ENCODE results near the gene TMEM175.

- TF ChIP-seq POLR2AphosphoS5 (IDR thresholded peaks at IDR 0.05; ENCODE audit: low read depth, low read length) (no peak), POLR2A (IDR thresholded peaks at IDR 0.05; ENCODE audit: low read depth, low read length) (no peak), TAF1 (IDR thresholded peaks at IDR 0.05; ENCODE audit: low read depth, low read length) (no peak)
Observed at GRCh38 chr4:996030-996996, 64.1 kb downstream of the TMEM175 start.
